Parathyroid adenoma (tissue), 2 donors: ENCODE measurements around the gene PRDM1.

Experiments
- H2AFZ ChIP-seq: fragments of 300-600 bp; sonication (generic); one replicate; pipeline ENCODE4 v1.7.0; 2017; ENCODE audit warnings: antibody characterized with exemption, mild to moderate bottlenecking
- H3K27ac ChIP-seq: fragments of 300-600 bp; sonication (generic); one replicate; pipeline ENCODE4 v1.7.0; 2017
- H3K27me3 ChIP-seq: fragments of 300-600 bp; sonication (generic); one replicate; pipeline ENCODE4 v1.7.0; 2017; ENCODE audit warnings: low read length; ENCODE audit not compliant: control insufficient read depth, insufficient read depth
- H3K36me3 ChIP-seq: fragments of 300-600 bp; sonication (generic); one replicate; pipeline ENCODE4 v1.7.0; 2017; ENCODE audit warnings: low read length; ENCODE audit not compliant: control insufficient read depth, insufficient read depth
- H3K4me1 ChIP-seq: fragments of 300-600 bp; sonication (generic); one replicate; pipeline ENCODE4 v1.7.0; 2017; ENCODE audit warnings: control low read depth
- H3K4me2 ChIP-seq: fragments of 300-600 bp; sonication (generic); one replicate; pipeline ENCODE4 v1.7.0; 2017; ENCODE audit warnings: low read length
- H3K4me3 ChIP-seq: fragments of 300-600 bp; sonication (generic); one replicate; pipeline ENCODE4 v1.7.0; 2017; ENCODE audit warnings: low read depth, low read length
- H3K79me2 ChIP-seq: fragments of 300-600 bp; sonication (generic); one replicate; pipeline ENCODE4 v1.7.0; 2017; ENCODE audit warnings: control low read depth
- H3K9ac ChIP-seq: fragments of 300-600 bp; sonication (generic); one replicate; pipeline ENCODE4 v1.7.0; 2017; ENCODE audit warnings: mild to moderate bottlenecking
- H3K9me3 ChIP-seq: fragments of 300-600 bp; sonication (generic); one replicate; pipeline ENCODE4 v1.7.0; 2017; ENCODE audit warnings: low read length; ENCODE audit not compliant: control insufficient read depth
- CTCF ChIP-seq: fragments of 300-600 bp; sonication (generic); IDR thresholded peaks from one replicate; pipeline ENCODE4 v1.7.0; 2017; ENCODE audit warnings: antibody characterized with exemption, mild to moderate bottlenecking
- donor health status: primary hyperparathyroidism.

PRDM1 gene

GRCh38 chr6:106080763-106081095 lies 5.4 kb upstream of the PRDM1 start:
- Histone ChIP-seq H3K79me2 (no peaks in the 10 kb centered on the region), H2AFZ (no peak overlapping the region), H3K27me3 (no peaks in the 10 kb centered on the region), H3K27ac (no peak overlapping the region), H3K36me3 (no peaks in the 10 kb centered on the region), H3K4me3 (no peak overlapping the region), H3K4me1 (no peaks in the 10 kb centered on the region), H3K9me3 (no peaks in the 10 kb centered on the region), H3K4me2 (no peak overlapping the region), H3K9ac (no peak overlapping the region)
- no peak for TF ChIP-seq CTCF

DNA sequence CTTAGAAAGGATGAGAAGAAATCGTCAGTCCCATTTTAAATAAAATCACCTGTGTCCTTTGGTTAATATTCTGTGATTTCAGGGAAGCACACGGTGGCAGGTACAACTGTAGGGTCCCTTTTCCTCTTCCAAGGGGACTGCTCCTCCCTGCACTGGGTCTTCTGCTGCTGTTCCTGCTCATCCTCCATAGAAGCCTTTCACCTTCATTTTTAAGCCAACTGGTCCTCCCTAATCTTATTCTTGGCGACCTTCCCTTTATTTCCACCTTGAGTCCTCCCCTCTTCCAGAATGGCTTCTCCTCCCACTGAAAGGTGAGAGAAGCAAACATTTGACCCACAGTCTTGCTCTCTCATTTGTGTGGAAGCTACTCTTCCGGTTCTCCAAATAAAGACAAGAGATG lies 4.4 kb upstream of the PRDM1 start:
- no peaks in the 10 kb centered on the region for H3K36me3 ChIP-seq
- no peak overlapping the region for H3K9ac ChIP-seq
- H3K4me2 ChIP-seq, result no peak overlapping the region
- no peak overlapping the region for H3K4me3 ChIP-seq
- no peaks in the 10 kb centered on the region for H3K27me3 ChIP-seq
- H2AFZ ChIP-seq, result no peak overlapping the region
- H3K4me1 ChIP-seq, result peaks cover under 1% of the 10 kb centered on the region
- H3K79me2 ChIP-seq, result no peaks in the 10 kb centered on the region
- TF ChIP-seq CTCF, result no peak
- no peak overlapping the region for H3K27ac ChIP-seq
- H3K9me3 ChIP-seq, result no peaks in the 10 kb centered on the region

GRCh38 chr6:106082735-106083398 lies 3.3 kb upstream of the PRDM1 start:
- no peak overlapping the region for H2AFZ ChIP-seq
- no peak overlapping the region for H3K4me2 ChIP-seq
- H3K36me3 ChIP-seq, result no peaks in the 10 kb centered on the region
- no peak overlapping the region for H3K27ac ChIP-seq
- H3K9ac ChIP-seq, result no peak overlapping the region
- H3K4me1 ChIP-seq, result peaks cover 4% of the 10 kb centered on the region
- no peaks in the 10 kb centered on the region for H3K9me3 ChIP-seq
- H3K79me2 ChIP-seq, result no peaks in the 10 kb centered on the region
- no peak overlapping the region for H3K4me3 ChIP-seq
- TF ChIP-seq CTCF, result no peak
- H3K27me3 ChIP-seq, result no peaks in the 10 kb centered on the region

GRCh38 chr6:106083618-106084017 lies 2.5 kb upstream of the PRDM1 start:
- H3K4me1 ChIP-seq, result peaks cover 4% of the 10 kb centered on the region
- no peak overlapping the region for H3K4me3 ChIP-seq
- H3K27me3 ChIP-seq, result no peaks in the 10 kb centered on the region
- no peaks in the 10 kb centered on the region for H3K9me3 ChIP-seq
- H3K79me2 ChIP-seq, result no peaks in the 10 kb centered on the region
- no peaks in the 10 kb centered on the region for H3K36me3 ChIP-seq
- no peak for TF ChIP-seq CTCF
- H3K27ac ChIP-seq, result no peak overlapping the region
- H3K9ac ChIP-seq, result no peak overlapping the region
- no peak overlapping the region for H2AFZ ChIP-seq
- H3K4me2 ChIP-seq, result no peak overlapping the region
